Lower leg skin (tissue), 4 donors: ENCODE measurements around the gene MINDY4. TPM values are rescaled to one million over a fixed set of nuclear protein-coding genes. Genes with fewer than 3 reads are reported as not detected.

ENCODE experiments used
- DNase-seq, 2 donors: peaks; one replicate each; pipeline ENCODE4 v3.0.0-alpha.2; 2019; ENCODE audit warnings: low spot score in 2 of 2
- H3K4me3 ChIP-seq: fragments of 200-600 bp; sonication (generic); 2 replicates; pipeline ENCODE4 v1.5.1; 2017; ENCODE audit warnings: mild to moderate bottlenecking, low read depth; ENCODE audit not compliant: poor library complexity, severe bottlenecking
- CTCF ChIP-seq, 3 donors: fragments of 450-650 bp; IDR thresholded peaks; one replicate each; pipeline ENCODE4 v1.5.1; 2016; ENCODE audit warnings: antibody characterized with exemption in 3 of 3, mild to moderate bottlenecking in 3 of 3, moderate library complexity in 2 of 3
- POLR2A ChIP-seq, 2 donors: fragments of 450-650 bp; IDR thresholded peaks; one replicate each; pipeline ENCODE4 v1.6.1; 2016 to 2017; ENCODE audit warnings: antibody characterized with exemption in 2 of 2, mild to moderate bottlenecking in 1 of 2, moderate library complexity in 1 of 2
- WGBS, 2 donors: methylation state at CpG; one replicate each; pipeline ENCODE4 v1.1.5; 2018; 5-methylcytosine and 5-hydroxymethylcytosine counted together
- intact Hi-C: fragments of 100-400 bp; cut with DNase I; formaldehyde crosslinking; loops from one replicate; pipeline ENCODE4 v1.15.0; 2023; ENCODE audit warnings: low total_unique reads
- total RNA-seq, 4 donors: library from RNA; depleted of rRNA; stranded (reverse); fragments of >200 nt; gene quantifications; one replicate each; pipeline ENCODE4 v1.1.0, GENCODE V29; 2016

The MINDY4 gene
- total RNA-seq, 4 donors from 2014 or later, result 4.0 to 4.7 (median 4.4) TPM

GRCh38 chr7:30836991-30837390 is 65.8 kb downstream of the MINDY4 start:
- no peak overlapping the region for H3K4me3 ChIP-seq
- no peak for TF ChIP-seq POLR2A (IDR thresholded peaks at IDR 0.05)
- no peak for TF ChIP-seq CTCF (IDR thresholded peaks at IDR 0.05)
- peak in 1 of 2 donors; percentile 67 for DNase-seq
- WGBS, 2 donors, result 84 to 86% methylated on average over 7 of the region's 7 CpGs
- intact Hi-C loops, result no loop called here

GRCh38 chr7:30837581-30837980 is 66.4 kb downstream of the MINDY4 start:
- TF ChIP-seq POLR2A (IDR thresholded peaks at IDR 0.05) (no peak), CTCF (IDR thresholded peaks at IDR 0.05) (no peak)
- peak in 1 of 2 donors; percentile 31 for DNase-seq
- H3K4me3 ChIP-seq, result no peak overlapping the region

GRCh38 chr7:30838008-30838407 is 66.8 kb downstream of the MINDY4 start:
- TF ChIP-seq POLR2A (IDR thresholded peaks at IDR 0.05) (no peak), CTCF (IDR thresholded peaks at IDR 0.05) (no peak)
- WGBS, 2 donors, result 95 to 97% methylated on average over 5 of the region's 5 CpGs
- H3K4me3 ChIP-seq, result no peak overlapping the region
- intact Hi-C loops, result no loop called here
- peak in 1 of 2 donors; percentile 52 for DNase-seq

More at GRCh38 chr7:30837581-30837980, 66.4 kb downstream of the MINDY4 start:
- intact Hi-C loops, result no loop called here
- WGBS, 2 donors, result 92 to 95% methylated on average over 4 of the region's 4 CpGs

- DNase-seq, result peak in 1 of 2 donors; percentile 70
- 83 to 85% methylated on average over 6 of the region's 6 CpGs for WGBS, 2 donors
- intact Hi-C loops, result no loop called here
- no peak for TF ChIP-seq POLR2A (IDR thresholded peaks at IDR 0.05)
- TF ChIP-seq CTCF (IDR thresholded peaks at IDR 0.05), result no peak
- H3K4me3 ChIP-seq, result no peak overlapping the region
Observed at GRCh38 chr7:30840141-30841024, 69.2 kb downstream of the MINDY4 start.

GRCh38 chr7:30841025-30841735 is 70.0 kb downstream of the MINDY4 start:
- H3K4me3 ChIP-seq, result no peak overlapping the region
- peak in 1 of 2 donors; percentile 72 for DNase-seq
- WGBS, 2 donors, result 66 to 69% methylated on average over 19 of the region's 19 CpGs
- intact Hi-C loops, result no loop called here
- no peak for TF ChIP-seq CTCF (IDR thresholded peaks at IDR 0.05)
- no peak for TF ChIP-seq POLR2A (IDR thresholded peaks at IDR 0.05)
